Bone marrow (tissue), 2 donors: ENCODE results near the gene KRT7.

Source experiments
- DNase-seq, 2 donors: peaks; one replicate each; lab custom pipeline; 2025; lab: John Stamatoyannopoulos, UW

KRT7 gene

GRCh38 chr12:52199294-52199919, 33.6 kb upstream of the KRT7 start:
- DNase-seq = no peak

- DNase-seq = no peak
These were observed 32.8 kb upstream of the KRT7 start for GRCh38 chr12:52200086-52200780.

- no peak for DNase-seq
These were observed 32.1 kb upstream of the KRT7 start for GRCh38 chr12:52200781-52201450.

DNA sequence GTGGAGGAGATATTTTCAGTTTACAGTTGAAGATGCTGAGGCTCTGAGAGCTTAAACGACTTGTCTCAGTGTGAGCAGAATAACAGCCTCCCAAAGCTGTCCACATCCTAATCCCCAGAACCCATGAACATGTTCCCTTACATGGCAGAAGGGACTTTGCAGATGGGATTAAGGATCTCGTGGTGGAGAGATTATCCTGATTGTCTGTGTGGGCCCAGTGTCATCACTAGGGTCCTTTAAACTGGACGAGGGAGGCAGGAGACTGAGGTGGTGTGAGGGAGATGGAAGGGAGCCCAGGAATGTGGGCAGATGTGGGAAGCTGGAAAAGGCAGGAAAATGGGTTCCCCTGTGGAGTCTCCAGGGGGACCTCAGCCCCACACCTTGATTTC, 31.6 kb upstream of the KRT7 start:
- no peak for DNase-seq

DNA sequence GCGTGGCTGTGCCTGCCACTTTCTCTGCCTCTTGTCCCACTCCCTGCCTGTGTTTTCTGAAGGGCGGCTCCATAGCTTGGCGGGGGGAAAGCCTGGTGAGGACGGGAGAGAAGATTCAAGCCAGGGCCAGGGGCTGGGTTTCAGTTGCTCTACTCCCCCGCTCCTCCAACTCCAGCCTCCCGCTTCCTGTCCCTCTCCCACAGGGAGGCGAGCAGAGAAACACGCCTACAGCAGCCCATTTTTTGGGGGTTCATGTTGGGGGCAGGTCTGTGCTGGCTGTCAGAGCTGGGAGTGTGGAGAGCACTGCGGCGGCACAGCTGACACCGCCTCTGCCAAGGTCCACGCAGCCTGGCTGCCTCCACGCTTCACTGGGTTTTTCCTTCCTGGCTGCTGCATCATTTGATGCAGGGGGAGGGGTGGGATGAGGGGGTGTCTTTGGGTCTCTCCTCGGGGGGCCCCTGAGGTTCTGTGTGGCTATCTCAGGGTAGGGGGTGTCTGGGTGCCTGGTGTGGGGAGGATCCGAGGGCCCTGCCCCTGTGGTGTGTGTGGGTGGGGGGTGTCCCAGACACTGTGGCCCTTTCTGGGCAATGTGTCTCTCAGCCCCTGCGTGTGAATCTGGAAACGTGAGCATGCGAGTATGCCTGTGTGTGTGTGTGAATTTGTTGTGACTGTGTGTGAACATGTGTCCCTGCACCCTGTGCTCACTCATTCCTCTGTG, 30.5 kb upstream of the KRT7 start:
- DNase-seq = peak in 1 of 2 donors; percentile 56

GRCh38 chr12:52203079-52203921, 29.7 kb upstream of the KRT7 start:
- DNase-seq = peak; percentile 68 to 96

DNA sequence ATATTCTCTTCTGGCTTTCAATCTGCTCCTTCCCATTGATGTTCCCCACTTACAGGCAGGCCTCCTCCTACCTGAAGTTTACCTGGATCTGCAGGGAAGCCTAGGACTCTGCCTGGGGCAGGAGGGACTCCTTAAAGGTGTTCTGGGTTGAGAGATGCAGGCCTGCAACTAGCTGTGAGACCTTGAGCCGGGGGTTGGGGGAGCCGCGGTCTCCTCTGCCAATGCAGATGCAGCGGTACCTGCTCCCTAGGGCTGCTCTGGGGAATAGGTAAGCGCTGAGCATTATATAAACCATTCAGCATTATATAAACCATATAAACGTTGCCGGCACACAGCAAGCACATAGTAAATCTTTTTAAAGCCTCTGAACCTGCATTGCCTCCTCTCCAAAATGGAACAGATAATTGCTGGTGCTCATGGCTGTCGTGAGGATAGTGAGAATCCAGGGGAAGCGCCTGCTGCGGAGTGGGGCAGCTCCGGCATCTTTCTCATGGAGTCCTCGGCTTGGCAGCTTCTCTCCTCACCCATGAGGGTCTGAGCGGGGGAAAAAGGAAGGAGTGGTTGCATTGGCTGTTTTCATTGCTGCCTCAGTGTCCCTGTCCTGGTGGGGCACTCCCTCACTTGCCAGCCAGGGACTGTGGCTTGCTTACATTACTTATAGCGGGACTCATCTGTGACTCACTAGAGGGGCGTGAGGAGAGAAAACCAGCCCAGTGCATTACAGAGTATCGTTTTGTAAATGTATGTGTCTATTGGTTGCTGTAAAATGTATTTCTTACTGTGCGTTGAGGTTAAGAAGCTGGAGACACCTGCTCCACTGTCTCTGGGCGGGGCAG, 28.7 kb upstream of the KRT7 start:
- no peak for DNase-seq

DNA sequence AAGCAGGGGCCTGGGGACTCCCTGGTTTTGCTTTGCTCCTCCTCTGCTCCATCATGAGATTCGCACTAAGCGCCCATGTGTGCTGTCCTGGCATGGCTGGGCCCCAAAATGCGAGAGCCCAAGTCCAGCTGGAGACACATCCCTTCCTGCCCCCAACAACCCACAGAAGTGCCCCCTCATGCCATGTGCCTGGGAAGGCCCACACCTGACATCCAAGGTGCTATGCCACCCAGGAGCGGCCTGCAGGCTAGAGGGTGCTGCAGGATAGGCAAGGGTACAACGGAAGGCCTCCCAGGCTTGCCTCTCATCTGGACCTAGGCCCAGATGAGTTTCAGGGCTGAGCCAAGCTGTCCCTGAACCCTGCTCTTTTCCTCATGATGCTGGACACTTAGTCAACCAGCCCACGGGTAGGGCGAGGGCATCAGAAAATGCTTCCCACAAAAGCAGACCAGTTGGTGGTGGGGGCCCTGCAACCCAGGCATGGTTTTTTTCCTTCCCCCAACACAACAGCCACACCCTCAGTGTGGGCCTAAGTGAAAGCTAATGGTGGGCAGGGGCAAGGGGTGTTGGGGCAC, 28.0 kb upstream of the KRT7 start:
- no peak for DNase-seq

- DNase-seq = no peak
These were observed 27.3 kb upstream of the KRT7 start for GRCh38 chr12:52205612-52206303.

DNA sequence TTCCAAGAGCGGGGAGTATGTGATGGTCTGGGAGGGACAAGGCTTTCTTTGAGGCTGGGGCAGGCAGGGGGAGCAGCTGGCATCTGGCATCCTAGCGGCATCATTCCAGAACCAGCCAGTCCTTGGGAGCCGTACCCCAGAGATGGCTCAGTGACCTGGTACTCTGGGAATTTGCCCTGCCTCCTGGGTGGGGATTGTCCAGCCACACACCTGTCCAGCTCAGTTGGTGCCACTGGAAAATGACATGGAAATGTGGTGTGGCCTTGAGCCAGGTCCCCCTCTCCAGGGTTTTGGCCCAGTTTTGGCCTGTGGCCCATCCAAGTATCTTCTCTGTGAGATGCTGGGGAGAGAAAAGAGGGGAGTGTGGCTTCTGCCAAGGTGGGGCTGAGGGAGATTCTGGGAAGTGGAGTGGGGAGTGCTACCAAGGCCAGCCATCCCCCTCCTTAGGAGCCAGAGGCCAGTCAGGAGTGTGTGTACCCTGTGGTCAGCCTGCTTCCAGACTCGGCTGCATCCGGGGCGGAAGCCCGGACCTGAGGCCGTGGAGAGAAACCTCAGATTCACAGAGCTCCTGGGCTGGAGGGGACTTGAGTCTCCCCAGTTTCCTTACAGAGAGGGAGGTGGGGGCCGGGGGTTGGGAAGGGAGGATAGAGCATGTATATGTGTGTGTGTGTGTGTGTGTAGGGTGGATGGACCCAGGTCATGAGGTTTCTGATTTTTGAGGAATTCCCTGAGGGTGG, 26.6 kb upstream of the KRT7 start:
- DNase-seq = no peak

GRCh38 chr12:52207106-52207505, 25.9 kb upstream of the KRT7 start:
- no peak for DNase-seq

DNA sequence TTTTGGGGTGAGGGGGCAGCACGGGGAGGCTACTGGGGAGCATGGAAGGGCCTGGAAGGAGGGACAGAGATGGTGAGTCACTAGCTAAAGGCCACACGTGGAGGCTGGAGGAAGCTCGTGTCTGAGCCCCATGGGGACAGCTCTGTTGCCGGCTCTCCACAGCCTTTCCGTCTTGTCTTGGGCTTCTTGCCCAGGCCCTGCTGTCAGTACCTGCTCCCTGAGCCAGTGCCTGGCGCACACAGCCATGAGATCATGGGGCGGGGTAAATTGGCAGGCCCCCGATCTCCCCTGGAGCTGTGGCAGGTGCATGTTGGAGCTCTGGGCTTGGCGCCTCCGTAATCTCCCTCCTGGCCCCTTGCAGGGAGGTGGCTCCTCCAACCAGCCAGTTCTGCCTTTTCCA, 25.1 kb upstream of the KRT7 start:
- DNase-seq = no peak

DNA sequence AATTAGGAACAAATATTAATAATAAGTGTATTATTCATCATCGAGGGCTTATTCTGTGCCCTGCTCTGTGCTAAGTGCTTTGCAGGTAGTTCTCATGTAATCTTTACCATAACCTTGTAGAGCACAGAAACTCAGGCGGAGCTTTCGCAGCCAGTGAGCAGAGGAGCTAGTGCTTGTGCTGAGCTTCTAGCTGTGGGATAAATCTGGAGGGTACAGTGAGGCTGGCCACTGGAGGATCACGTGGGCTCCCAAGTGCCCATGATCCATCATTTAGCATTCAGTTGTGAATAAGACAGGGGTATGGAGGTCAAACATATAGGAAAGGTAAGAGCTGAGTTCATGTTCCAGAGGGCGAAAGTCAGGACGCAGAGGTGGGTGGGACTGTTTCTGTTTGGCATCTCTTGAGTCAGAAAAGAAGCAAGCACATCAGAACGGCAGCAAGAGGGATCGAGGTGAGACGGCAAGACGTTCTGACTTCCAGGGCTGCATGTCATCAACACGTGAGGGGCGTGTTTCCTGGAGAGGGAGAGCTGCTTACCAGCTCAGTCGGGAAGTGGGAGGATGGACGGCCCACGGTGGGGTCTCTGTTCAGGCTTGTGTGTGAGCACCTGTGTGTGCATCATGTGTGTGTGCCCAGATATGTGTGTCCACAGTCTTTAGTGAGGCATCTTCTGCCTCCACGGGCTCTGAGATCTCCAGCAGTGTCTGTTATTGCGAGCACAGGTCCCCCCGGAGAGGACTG, 24.4 kb upstream of the KRT7 start:
- no peak for DNase-seq

- no peak for DNase-seq
These were observed 23.7 kb upstream of the KRT7 start for GRCh38 chr12:52209321-52209720.

GRCh38 chr12:52210186-52210924, 22.7 kb upstream of the KRT7 start:
- no peak for DNase-seq

DNA sequence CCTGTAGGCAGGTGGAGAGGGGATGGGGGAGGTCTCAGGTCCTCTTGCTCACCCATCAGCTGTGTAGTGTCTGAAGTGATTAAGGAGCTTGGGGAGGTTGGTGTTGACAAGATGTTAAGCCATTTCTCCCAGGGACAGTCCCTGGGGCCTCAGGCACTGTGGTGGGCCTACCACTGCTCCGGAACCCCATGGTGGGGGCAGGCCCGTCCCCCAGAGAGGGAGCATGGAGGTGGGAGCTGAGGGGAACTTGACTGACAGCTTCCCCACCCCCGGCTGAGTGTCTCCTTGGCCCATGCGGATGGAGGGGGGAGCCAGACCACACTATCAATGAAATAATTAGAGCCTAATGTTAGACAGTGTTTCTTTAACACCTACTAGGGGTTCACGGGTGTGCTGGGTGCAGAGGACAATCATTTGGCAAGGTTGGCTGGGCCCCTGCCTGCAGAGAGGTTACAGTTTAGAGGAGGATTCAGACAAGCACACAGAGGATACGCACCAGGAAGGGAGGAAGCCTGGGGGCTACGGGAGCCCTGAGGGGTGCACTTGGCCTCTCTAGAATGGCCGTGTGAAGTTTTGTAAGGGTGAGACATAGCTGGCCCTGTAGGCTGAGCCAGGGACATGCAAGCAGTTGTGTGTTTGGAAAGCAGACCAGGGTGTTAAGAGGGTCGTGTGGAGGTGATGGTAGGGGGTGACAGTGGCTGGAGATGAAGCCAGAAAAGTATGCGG, 22.0 kb upstream of the KRT7 start:
- DNase-seq = no peak
